ENCODE data around the gene SGCG. TPM values are rescaled to one million over a fixed set of nuclear protein-coding genes. Genes with fewer than 3 reads are reported as not detected.

The SGCG gene
- total and polyA plus RNA-seq, 5 donors from 2014 or later: not detected

DNA sequence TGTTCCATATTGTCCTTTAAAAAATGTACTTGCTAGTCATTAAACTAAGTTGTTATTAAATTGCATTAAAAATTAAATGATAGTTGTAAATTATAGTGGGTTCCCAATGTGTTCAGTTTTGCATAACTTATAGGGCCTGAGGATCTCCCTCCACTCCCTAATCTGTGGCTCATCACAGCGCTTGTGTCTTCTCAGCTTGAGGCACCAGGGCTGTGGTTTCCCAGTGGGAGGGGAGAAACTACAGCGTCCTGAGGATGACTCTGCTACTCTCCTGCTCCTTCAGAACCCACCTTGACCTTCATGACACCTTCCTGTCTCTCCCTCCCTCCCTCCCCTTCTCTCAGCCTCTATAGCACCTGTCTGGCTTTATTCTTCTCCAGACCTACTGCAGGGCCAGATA lies 1.4 kb downstream of the SGCG start:
- no peak overlapping the region for H3K4me3 Mint-ChIP-seq
- H3K4me1 ChIP-seq (ENCODE audit: control insufficient read depth, insufficient read depth, low read length, poor library complexity, severe bottlenecking): no peaks in the 10 kb centered on the region

DNA sequence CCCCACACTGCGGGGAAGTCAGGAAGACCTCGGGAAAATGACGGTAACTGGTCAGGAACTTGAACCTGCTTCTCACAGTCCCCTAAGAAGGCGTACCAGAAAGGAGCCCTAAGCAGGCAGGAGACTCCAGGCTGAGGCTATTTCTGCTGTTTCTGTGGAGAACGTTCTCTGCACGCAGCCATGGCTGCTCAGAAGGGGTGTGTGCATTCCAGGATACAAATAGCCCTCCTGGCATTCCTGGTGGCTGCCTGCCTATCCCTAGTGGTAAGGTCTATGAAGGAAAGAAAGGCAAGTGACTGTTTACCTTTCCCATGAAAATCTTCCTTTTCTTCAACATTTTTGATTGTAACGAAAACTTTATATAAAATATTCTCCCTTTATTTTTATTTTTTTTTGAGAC lies 2.5 kb downstream of the SGCG start:
- ATAC-seq (ENCODE audit: low read depth in 2 of 2) (no peak), DNase-seq (no peak)
- no peaks in the 10 kb centered on the region for H3K36me3 Mint-ChIP-seq
- Histone ChIP-seq H3K27ac (ENCODE audit: insufficient read depth, low read length, poor library complexity, severe bottlenecking) (no peak overlapping the region), H3K36me3 (ENCODE audit: control insufficient read depth, insufficient read depth, low read length) (no peaks in the 10 kb centered on the region), H3K27me3 (ENCODE audit: control insufficient read depth, insufficient read depth, low read length) (no peaks in the 10 kb centered on the region), H3K4me1 (ENCODE audit: control insufficient read depth, insufficient read depth, low read length, poor library complexity, severe bottlenecking) (no peaks in the 10 kb centered on the region), H3K9me3 (ENCODE audit: control insufficient read depth in 2 of 2, low read length in 2 of 2) (no peaks in the 10 kb centered on the region), H3K4me3 (ENCODE audit: low read depth, low read length) (no peak overlapping the region)
- H3K4me1 Mint-ChIP-seq: no peaks in the 10 kb centered on the region
- H3K27ac Mint-ChIP-seq: no peak overlapping the region
- H3K9me3 Mint-ChIP-seq: no peaks in the 10 kb centered on the region
- H3K4me3 Mint-ChIP-seq: no peak overlapping the region
- H3K27me3 Mint-ChIP-seq: no peaks in the 10 kb centered on the region

More for the DNA sequence above, 1.4 kb downstream of the SGCG start:
- Mint-ChIP-seq H3K27me3 (no peaks in the 10 kb centered on the region), H3K9me3 (peaks cover 0 to under 1% (median 0%) of the 10 kb centered on the region in 7 donors), H3K4me1 (no peaks in the 10 kb centered on the region), H3K36me3 (no peaks in the 10 kb centered on the region), H3K27ac (no peak overlapping the region)
- no peak overlapping the region for H3K27ac ChIP-seq (ENCODE audit: insufficient read depth, low read length, poor library complexity, severe bottlenecking)
- no peak overlapping the region for H3K4me3 ChIP-seq (ENCODE audit: low read depth, low read length)
- H3K36me3 ChIP-seq (ENCODE audit: control insufficient read depth, insufficient read depth, low read length): no peaks in the 10 kb centered on the region
- DNase-seq (no peak), ATAC-seq (ENCODE audit: low read depth in 2 of 2) (no peak)
- H3K27me3 ChIP-seq (ENCODE audit: control insufficient read depth, insufficient read depth, low read length): no peaks in the 10 kb centered on the region
- H3K9me3 ChIP-seq (ENCODE audit: control insufficient read depth in 2 of 2, low read length in 2 of 2): no peaks in the 10 kb centered on the region

DNA sequence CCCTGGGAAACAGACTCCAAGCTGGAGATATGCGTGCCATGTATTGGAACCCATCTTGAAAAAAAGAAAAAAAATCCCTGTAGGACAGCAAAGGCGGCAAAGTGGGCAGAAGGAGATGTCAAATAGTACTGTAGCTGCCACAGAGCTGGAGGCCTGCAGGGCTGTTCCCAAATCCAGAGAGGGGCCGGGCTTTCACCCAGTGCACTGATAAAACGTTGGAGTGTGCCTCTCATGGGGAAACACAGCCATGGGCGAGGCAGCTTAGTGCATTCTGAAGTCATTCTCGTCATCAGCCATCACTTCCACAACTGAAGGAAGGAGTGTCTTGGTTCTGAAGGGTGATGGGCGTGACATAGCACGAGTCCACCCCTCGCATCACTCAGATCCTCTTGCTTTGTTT lies 4.8 kb downstream of the SGCG start:
- Mint-ChIP-seq H3K4me3 (no peak overlapping the region), H3K4me1 (no peaks in the 10 kb centered on the region), H3K9me3 (no peaks in the 10 kb centered on the region), H3K27me3 (no peaks in the 10 kb centered on the region), H3K36me3 (no peaks in the 10 kb centered on the region), H3K27ac (no peak overlapping the region)
- H3K27ac ChIP-seq (ENCODE audit: insufficient read depth, low read length, poor library complexity, severe bottlenecking): no peak overlapping the region
- no peaks in the 10 kb centered on the region for H3K4me1 ChIP-seq (ENCODE audit: control insufficient read depth, insufficient read depth, low read length, poor library complexity, severe bottlenecking)
- H3K9me3 ChIP-seq (ENCODE audit: control insufficient read depth in 2 of 2, low read length in 2 of 2): no peaks in the 10 kb centered on the region
- DNase-seq (no peak), ATAC-seq (ENCODE audit: low read depth in 2 of 2) (no peak)
- no peak overlapping the region for H3K4me3 ChIP-seq (ENCODE audit: low read depth, low read length)
- H3K27me3 ChIP-seq (ENCODE audit: control insufficient read depth, insufficient read depth, low read length): no peaks in the 10 kb centered on the region
- H3K36me3 ChIP-seq (ENCODE audit: control insufficient read depth, insufficient read depth, low read length): no peaks in the 10 kb centered on the region

DNA sequence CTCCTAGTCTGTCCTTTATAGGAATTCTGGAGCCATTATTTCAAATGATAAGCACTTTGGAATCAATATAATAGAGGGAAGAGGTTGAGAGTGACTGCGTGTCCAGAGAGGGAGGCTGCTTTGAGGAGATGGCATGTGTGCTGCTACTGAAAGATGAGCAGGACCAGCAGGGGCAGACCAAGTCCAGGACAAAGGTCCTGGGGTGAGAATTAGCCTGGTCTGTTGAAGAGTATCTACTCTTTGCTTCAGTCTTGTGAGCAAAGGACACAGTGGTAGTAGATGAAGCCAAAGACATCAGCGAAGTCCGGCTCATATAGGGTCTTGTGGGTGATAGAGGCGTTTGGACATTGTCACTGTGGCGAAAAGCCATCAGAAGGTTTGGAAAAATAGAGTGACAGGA lies 21.1 kb downstream of the SGCG start:
- peaks cover 0 to 4% (median 0%) of the 10 kb centered on the region in 7 donors for H3K9me3 Mint-ChIP-seq
- no peaks in the 10 kb centered on the region for H3K4me1 ChIP-seq (ENCODE audit: control insufficient read depth, insufficient read depth, low read length, poor library complexity, severe bottlenecking)

DNA sequence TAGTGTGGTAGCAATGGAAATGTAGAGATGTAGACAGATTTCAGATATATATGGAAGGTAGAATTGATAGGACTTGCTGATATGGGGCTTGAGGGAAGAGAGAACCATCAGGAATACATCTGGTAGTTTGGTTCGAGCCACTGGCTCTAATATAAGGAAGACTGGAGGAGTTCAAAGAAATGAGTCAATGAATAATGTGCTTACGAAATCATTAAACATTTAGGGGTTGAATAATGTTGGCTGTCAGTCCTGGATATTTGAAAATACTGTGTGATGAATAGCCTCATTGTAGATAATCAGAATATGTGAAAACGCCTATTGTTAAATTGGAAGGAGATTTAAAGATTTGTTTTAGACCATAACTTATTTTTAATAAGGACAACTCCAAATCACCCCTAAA lies 21.6 kb downstream of the SGCG start:
- H3K36me3 Mint-ChIP-seq: no peaks in the 10 kb centered on the region
- H3K27ac Mint-ChIP-seq: no peak overlapping the region
- no peak overlapping the region for H3K27ac ChIP-seq (ENCODE audit: insufficient read depth, low read length, poor library complexity, severe bottlenecking)
- no peak for ATAC-seq (ENCODE audit: low read depth in 2 of 2)
- peaks cover 6% of the 10 kb centered on the region for H3K27me3 Mint-ChIP-seq
- no peaks in the 10 kb centered on the region for H3K4me1 ChIP-seq (ENCODE audit: control insufficient read depth, insufficient read depth, low read length, poor library complexity, severe bottlenecking)
- H3K9me3 ChIP-seq (ENCODE audit: control insufficient read depth in 2 of 2, low read length in 2 of 2): no peaks in the 10 kb centered on the region
- no peaks in the 10 kb centered on the region for H3K36me3 ChIP-seq (ENCODE audit: control insufficient read depth, insufficient read depth, low read length)
- no peaks in the 10 kb centered on the region for H3K4me1 Mint-ChIP-seq
- no peak for DNase-seq
- H3K27me3 ChIP-seq (ENCODE audit: control insufficient read depth, insufficient read depth, low read length): peaks cover 6% of the 10 kb centered on the region
- no peak overlapping the region for H3K4me3 ChIP-seq (ENCODE audit: low read depth, low read length)
- H3K9me3 Mint-ChIP-seq: peaks cover 0 to 4% (median 0%) of the 10 kb centered on the region in 7 donors
- H3K4me3 Mint-ChIP-seq: no peak overlapping the region

More for the DNA sequence above, 21.1 kb downstream of the SGCG start:
- peaks cover 9% of the 10 kb centered on the region for H3K27me3 Mint-ChIP-seq
- ATAC-seq (ENCODE audit: low read depth in 2 of 2) (no peak), DNase-seq (no peak)
- H3K36me3 Mint-ChIP-seq: no peaks in the 10 kb centered on the region
- no peak overlapping the region for H3K27ac Mint-ChIP-seq
- Histone ChIP-seq H3K27me3 (ENCODE audit: control insufficient read depth, insufficient read depth, low read length) (peaks cover 5% of the 10 kb centered on the region), H3K27ac (ENCODE audit: insufficient read depth, low read length, poor library complexity, severe bottlenecking) (no peak overlapping the region), H3K9me3 (ENCODE audit: control insufficient read depth in 2 of 2, low read length in 2 of 2) (no peaks in the 10 kb centered on the region), H3K36me3 (ENCODE audit: control insufficient read depth, insufficient read depth, low read length) (no peaks in the 10 kb centered on the region), H3K4me3 (ENCODE audit: low read depth, low read length) (no peak overlapping the region)
- H3K4me3 Mint-ChIP-seq: no peak overlapping the region
- H3K4me1 Mint-ChIP-seq: no peaks in the 10 kb centered on the region

DNA sequence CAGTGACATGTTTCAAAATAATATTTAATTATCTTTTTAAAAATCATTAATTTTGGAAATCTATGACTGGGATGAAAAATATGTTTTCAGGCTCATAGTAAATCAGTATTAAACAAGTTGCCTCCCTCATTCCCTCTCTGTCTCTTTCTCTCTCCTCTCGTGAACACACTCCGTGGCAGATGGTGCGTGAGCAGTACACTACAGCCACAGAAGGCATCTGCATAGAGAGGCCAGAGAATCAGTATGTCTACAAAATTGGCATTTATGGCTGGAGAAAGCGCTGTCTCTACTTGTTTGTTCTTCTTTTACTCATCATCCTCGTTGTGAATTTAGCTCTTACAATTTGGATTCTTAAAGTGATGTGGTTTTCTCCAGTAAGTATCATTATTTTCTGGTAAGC lies 22.7 kb downstream of the SGCG start:
- Histone ChIP-seq H3K27ac (ENCODE audit: insufficient read depth, low read length, poor library complexity, severe bottlenecking) (no peak overlapping the region), H3K4me3 (ENCODE audit: low read depth, low read length) (no peak overlapping the region), H3K9me3 (ENCODE audit: control insufficient read depth in 2 of 2, low read length in 2 of 2) (no peaks in the 10 kb centered on the region), H3K4me1 (ENCODE audit: control insufficient read depth, insufficient read depth, low read length, poor library complexity, severe bottlenecking) (no peaks in the 10 kb centered on the region), H3K36me3 (ENCODE audit: control insufficient read depth, insufficient read depth, low read length) (no peaks in the 10 kb centered on the region), H3K27me3 (ENCODE audit: control insufficient read depth, insufficient read depth, low read length) (peaks cover 6% of the 10 kb centered on the region)
- H3K36me3 Mint-ChIP-seq: no peaks in the 10 kb centered on the region
- H3K9me3 Mint-ChIP-seq: peaks cover 0 to 4% (median 0%) of the 10 kb centered on the region in 7 donors
- ATAC-seq (ENCODE audit: low read depth in 2 of 2) (no peak), DNase-seq (no peak)
- H3K27ac Mint-ChIP-seq: no peak overlapping the region
- no peaks in the 10 kb centered on the region for H3K4me1 Mint-ChIP-seq
- peaks cover 10% of the 10 kb centered on the region for H3K27me3 Mint-ChIP-seq
- H3K4me3 Mint-ChIP-seq: no peak overlapping the region

DNA sequence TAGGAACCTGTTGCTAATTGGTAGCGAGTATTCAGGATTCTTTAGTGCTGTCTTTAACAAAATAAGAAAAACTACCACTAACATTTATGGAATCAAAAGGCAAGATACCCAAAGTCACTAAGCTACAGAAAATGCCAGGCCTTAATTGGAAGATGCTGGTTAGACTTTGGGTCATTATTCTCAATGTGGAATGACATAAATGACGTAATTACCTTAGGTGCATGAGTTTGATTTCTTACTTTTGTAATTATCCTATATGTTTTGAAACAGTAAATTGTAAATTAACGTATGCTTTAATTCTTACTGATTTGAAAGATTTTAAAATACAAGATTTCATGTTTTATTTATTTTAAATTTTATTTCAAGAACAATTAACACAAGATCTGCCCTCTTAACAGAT lies 25.0 kb downstream of the SGCG start:
- H3K27me3 ChIP-seq (ENCODE audit: control insufficient read depth, insufficient read depth, low read length): peaks cover 6% of the 10 kb centered on the region
- no peak overlapping the region for H3K27ac Mint-ChIP-seq
- no peak overlapping the region for H3K4me3 Mint-ChIP-seq

DNA sequence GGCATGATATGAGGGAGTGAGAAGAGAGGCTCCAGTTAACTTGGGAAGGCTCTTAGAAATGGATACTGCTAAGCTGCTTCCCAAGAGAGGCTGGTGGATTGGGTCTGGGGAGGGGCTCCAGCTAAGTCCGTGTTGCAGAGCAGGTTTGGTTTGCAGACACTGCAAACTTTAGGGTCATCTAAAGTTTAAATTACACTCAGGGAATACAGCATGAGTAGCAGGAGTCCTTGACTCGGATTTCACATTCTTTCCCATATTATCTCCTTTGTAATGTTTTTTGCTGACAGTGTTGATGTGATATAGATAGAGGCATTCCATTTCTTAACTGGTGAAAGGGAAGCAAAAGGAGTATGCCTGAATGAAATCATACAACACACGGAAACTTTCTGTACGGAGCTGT lies 31.9 kb downstream of the SGCG start:
- ATAC-seq (ENCODE audit: low read depth in 2 of 2): no peak
- no peaks in the 10 kb centered on the region for H3K4me1 Mint-ChIP-seq

More for the DNA sequence above, 25.0 kb downstream of the SGCG start:
- no peak overlapping the region for H3K4me3 ChIP-seq (ENCODE audit: low read depth, low read length)
- no peaks in the 10 kb centered on the region for H3K36me3 Mint-ChIP-seq
- ATAC-seq (ENCODE audit: low read depth in 2 of 2): no peak
- H3K4me1 Mint-ChIP-seq: no peaks in the 10 kb centered on the region
- no peaks in the 10 kb centered on the region for H3K4me1 ChIP-seq (ENCODE audit: control insufficient read depth, insufficient read depth, low read length, poor library complexity, severe bottlenecking)
- no peaks in the 10 kb centered on the region for H3K36me3 ChIP-seq (ENCODE audit: control insufficient read depth, insufficient read depth, low read length)
- peaks cover 10% of the 10 kb centered on the region for H3K27me3 Mint-ChIP-seq
- DNase-seq: no peak
- no peak overlapping the region for H3K27ac ChIP-seq (ENCODE audit: insufficient read depth, low read length, poor library complexity, severe bottlenecking)
- peaks cover 0 to 2% (median 0%) of the 10 kb centered on the region in 7 donors for H3K9me3 Mint-ChIP-seq
- H3K9me3 ChIP-seq (ENCODE audit: control insufficient read depth in 2 of 2, low read length in 2 of 2): no peaks in the 10 kb centered on the region

More for the DNA sequence above, 31.9 kb downstream of the SGCG start:
- H3K27me3 ChIP-seq (ENCODE audit: control insufficient read depth, insufficient read depth, low read length): no peaks in the 10 kb centered on the region
- DNase-seq: no peak
- no peak overlapping the region for H3K27ac ChIP-seq (ENCODE audit: insufficient read depth, low read length, poor library complexity, severe bottlenecking)
- no peak overlapping the region for H3K4me3 Mint-ChIP-seq
- H3K36me3 Mint-ChIP-seq: no peaks in the 10 kb centered on the region
- no peaks in the 10 kb centered on the region for H3K4me1 ChIP-seq (ENCODE audit: control insufficient read depth, insufficient read depth, low read length, poor library complexity, severe bottlenecking)
- peaks cover 20% of the 10 kb centered on the region for H3K27me3 Mint-ChIP-seq
- no peaks in the 10 kb centered on the region for H3K9me3 ChIP-seq (ENCODE audit: control insufficient read depth in 2 of 2, low read length in 2 of 2)
- H3K4me3 ChIP-seq (ENCODE audit: low read depth, low read length): no peak overlapping the region
- H3K9me3 Mint-ChIP-seq: peaks cover 0 to 12% (median 7%) of the 10 kb centered on the region in 7 donors
- no peak overlapping the region for H3K27ac Mint-ChIP-seq
- H3K36me3 ChIP-seq (ENCODE audit: control insufficient read depth, insufficient read depth, low read length): no peaks in the 10 kb centered on the region

Measured in CD4-positive, CD25-positive, alpha-beta regulatory T cell (primary cell).